ENCODE measurements around the gene CHMP4B.
"Not testable (repeated sequence)": the region's sequence is repeated elsewhere in the genome, so short reads cannot be mapped to it uniquely, and the experiment has no call there.

The CHMP4B gene

GRCh38 chr20:33791540-33791939 is 19.6 kb upstream of the CHMP4B start:
- no peak for ATAC-seq
- TF ChIP-seq ZNF8 (CRISPR knock-in tag; IDR thresholded peaks at IDR 0.05), result no peak
- TF ChIP-seq ZFP3 (CRISPR knock-in tag; IDR thresholded peaks at IDR 0.05), result no peak
- no peak for TF ChIP-seq TOX (CRISPR knock-in tag; IDR thresholded peaks at IDR 0.05; ENCODE audit: borderline replicate concordance)
- no peak for TF ChIP-seq ZC3H10 (CRISPR knock-in tag; IDR thresholded peaks at IDR 0.05)
- no peak for TF ChIP-seq TCF4 (CRISPR knock-in tag; IDR thresholded peaks at IDR 0.05; ENCODE audit: borderline replicate concordance)
- no peak for TF ChIP-seq ISL1 (CRISPR knock-in tag; IDR thresholded peaks at IDR 0.05)
- TF ChIP-seq GLIS3 (CRISPR knock-in tag; IDR thresholded peaks at IDR 0.05), result no peak

GRCh38 chr20:33791959-33792597 is 19.1 kb upstream of the CHMP4B start:
- TF ChIP-seq ARNTL (CRISPR knock-in tag; IDR thresholded peaks at IDR 0.05; ENCODE audit: borderline replicate concordance, low read depth) (no peak), ZNF8 (CRISPR knock-in tag; IDR thresholded peaks at IDR 0.05) (no peak), TSHZ2 (CRISPR knock-in tag; IDR thresholded peaks at IDR 0.05) (no peak), PATZ1 (CRISPR knock-in tag; IDR thresholded peaks at IDR 0.05; ENCODE audit: borderline replicate concordance) (no peak), RARB (CRISPR knock-in tag; IDR thresholded peaks at IDR 0.05) (no peak), ESRRG (CRISPR knock-in tag; IDR thresholded peaks at IDR 0.05) (no peak), TCF4 (CRISPR knock-in tag; IDR thresholded peaks at IDR 0.05; ENCODE audit: borderline replicate concordance) (no peak), PPARA (CRISPR knock-in tag; IDR thresholded peaks at IDR 0.05; ENCODE audit: borderline replicate concordance) (no peak), TOX (CRISPR knock-in tag; IDR thresholded peaks at IDR 0.05; ENCODE audit: borderline replicate concordance) (no peak), BACH2 (CRISPR knock-in tag; IDR thresholded peaks at IDR 0.05; ENCODE audit: borderline replicate concordance) (no peak), SNAI2 (CRISPR knock-in tag; IDR thresholded peaks at IDR 0.05) (no peak), GLIS3 (CRISPR knock-in tag; IDR thresholded peaks at IDR 0.05) (no peak), ZNF70 (CRISPR knock-in tag; IDR thresholded peaks at IDR 0.05) (no peak), ZC3H10 (CRISPR knock-in tag; IDR thresholded peaks at IDR 0.05) (no peak), ZNF565 (CRISPR knock-in tag; conservative IDR thresholded peaks at IDR 0.05; ENCODE audit: low read depth) (no peak), ZFP30 (CRISPR knock-in tag; IDR thresholded peaks at IDR 0.05) (no peak), OSR1 (CRISPR knock-in tag; IDR thresholded peaks at IDR 0.05) (no peak), POU6F1 (CRISPR knock-in tag; IDR thresholded peaks at IDR 0.05; ENCODE audit: borderline replicate concordance, low read depth) (no peak), CSDC2 (CRISPR knock-in tag; IDR thresholded peaks at IDR 0.05) (no peak)
- peak; percentile 19; the same call in 1 of the 3 replicates for ATAC-seq

- ATAC-seq, result not testable (repeated sequence)
These were observed 18.6 kb upstream of the CHMP4B start for GRCh38 chr20:33792598-33792989.

- no peak for ATAC-seq
- TF ChIP-seq GLIS3 (CRISPR knock-in tag; IDR thresholded peaks at IDR 0.05) (no peak), BACH2 (CRISPR knock-in tag; IDR thresholded peaks at IDR 0.05; ENCODE audit: borderline replicate concordance) (no peak), PPARA (CRISPR knock-in tag; IDR thresholded peaks at IDR 0.05; ENCODE audit: borderline replicate concordance) (no peak), POU6F1 (CRISPR knock-in tag; IDR thresholded peaks at IDR 0.05; ENCODE audit: borderline replicate concordance, low read depth) (no peak), ZNF70 (CRISPR knock-in tag; IDR thresholded peaks at IDR 0.05) (no peak), ISL1 (CRISPR knock-in tag; IDR thresholded peaks at IDR 0.05) (no peak), TOX (CRISPR knock-in tag; IDR thresholded peaks at IDR 0.05; ENCODE audit: borderline replicate concordance) (no peak), ZC3H10 (CRISPR knock-in tag; IDR thresholded peaks at IDR 0.05) (no peak), TSHZ2 (CRISPR knock-in tag; IDR thresholded peaks at IDR 0.05) (no peak), TCF4 (CRISPR knock-in tag; IDR thresholded peaks at IDR 0.05; ENCODE audit: borderline replicate concordance) (no peak), ZNF8 (CRISPR knock-in tag; IDR thresholded peaks at IDR 0.05) (no peak), OSR1 (CRISPR knock-in tag; IDR thresholded peaks at IDR 0.05) (no peak)
These were observed 17.9 kb upstream of the CHMP4B start for GRCh38 chr20:33793011-33793931.
